ENCODE measurements around the gene LAMC2.

DNA sequence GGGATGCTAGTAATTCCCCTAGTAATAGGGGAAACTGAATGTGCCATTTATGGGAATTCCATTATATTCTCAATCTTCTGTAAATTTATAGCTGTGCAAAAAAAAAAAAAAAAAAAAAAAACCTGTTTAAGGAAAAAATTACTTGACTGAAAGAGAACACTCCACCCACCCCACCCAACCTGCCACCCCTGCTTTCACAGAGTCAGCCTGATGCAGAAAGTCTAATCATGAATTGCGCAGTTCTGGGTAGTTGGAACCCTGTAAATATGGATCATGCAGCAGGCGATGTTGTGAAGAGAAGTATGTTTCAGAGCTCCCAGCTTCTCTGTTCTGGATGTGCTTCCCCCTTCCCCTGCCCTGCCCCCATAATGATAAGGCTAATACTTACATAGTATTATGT lies 19.6 kb upstream of the LAMC2 start:
- TF ChIP-seq EZH2phosphoT487 (IDR thresholded peaks at IDR 0.05; ENCODE audit: insufficient read depth, low read depth) = no peak
- no peak for TF ChIP-seq EZH2 (IDR thresholded peaks at IDR 0.05; ENCODE audit: insufficient read depth, poor library complexity, severe bottlenecking)
